ENCODE results near the gene JAKMIP2. TPM values are rescaled to one million over a fixed set of nuclear protein-coding genes. Genes with fewer than 3 reads are reported as not detected.

The JAKMIP2 gene
- total and polyA plus RNA-seq, 10 of the 15 experiments (the other 5 are each of a cell fraction or from before 2014, with no cell fraction given): 0.51 to 1.8 (median 0.89) TPM

DNA sequence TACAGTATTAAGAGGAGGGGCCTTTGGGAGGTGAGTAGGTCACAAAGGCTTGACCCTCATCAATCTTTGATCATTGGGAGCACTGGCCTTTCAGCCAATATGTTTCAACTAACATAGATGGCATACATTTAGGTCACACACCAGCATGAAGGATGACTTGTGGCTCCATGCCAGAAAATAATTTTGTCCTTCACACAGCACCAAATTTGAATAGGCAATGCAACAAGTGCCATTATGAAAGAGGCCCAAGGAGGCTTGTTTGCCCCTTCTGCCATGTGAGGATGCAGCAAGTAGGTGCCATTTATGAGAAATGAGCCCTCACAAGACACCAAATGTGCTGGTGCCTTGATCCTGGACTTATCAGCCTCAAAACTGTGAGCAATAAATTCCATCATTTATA lies 81.1 kb downstream of the JAKMIP2 start (continued):
- TF ChIP-seq, protein P1, sequence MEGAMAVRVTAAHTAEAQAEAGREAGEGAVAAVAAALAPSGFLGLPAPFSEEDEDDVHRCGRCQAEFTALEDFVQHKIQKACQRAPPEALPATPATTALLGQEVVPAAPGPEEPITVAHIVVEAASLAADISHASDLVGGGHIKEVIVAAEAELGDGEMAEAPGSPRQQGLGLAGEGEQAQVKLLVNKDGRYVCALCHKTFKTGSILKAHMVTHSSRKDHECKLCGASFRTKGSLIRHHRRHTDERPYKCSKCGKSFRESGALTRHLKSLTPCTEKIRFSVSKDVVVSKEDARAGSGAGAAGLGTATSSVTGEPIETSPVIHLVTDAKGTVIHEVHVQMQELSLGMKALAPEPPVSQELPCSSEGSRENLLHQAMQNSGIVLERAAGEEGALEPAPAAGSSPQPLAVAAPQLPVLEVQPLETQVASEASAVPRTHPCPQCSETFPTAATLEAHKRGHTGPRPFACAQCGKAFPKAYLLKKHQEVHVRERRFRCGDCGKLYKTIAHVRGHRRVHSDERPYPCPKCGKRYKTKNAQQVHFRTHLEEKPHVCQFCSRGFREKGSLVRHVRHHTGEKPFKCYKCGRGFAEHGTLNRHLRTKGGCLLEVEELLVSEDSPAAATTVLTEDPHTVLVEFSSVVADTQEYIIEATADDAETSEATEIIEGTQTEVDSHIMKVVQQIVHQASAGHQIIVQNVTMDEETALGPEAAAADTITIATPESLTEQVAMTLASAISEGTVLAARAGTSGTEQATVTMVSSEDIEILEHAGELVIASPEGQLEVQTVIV (IDR thresholded peaks at IDR 0.05; ENCODE audit: borderline replicate concordance, partially characterized antibody): no peak
- TF ChIP-seq, protein P2, sequence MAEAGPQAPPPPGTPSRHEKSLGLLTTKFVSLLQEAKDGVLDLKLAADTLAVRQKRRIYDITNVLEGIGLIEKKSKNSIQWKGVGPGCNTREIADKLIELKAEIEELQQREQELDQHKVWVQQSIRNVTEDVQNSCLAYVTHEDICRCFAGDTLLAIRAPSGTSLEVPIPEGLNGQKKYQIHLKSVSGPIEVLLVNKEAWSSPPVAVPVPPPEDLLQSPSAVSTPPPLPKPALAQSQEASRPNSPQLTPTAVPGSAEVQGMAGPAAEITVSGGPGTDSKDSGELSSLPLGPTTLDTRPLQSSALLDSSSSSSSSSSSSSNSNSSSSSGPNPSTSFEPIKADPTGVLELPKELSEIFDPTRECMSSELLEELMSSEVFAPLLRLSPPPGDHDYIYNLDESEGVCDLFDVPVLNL (IDR thresholded peaks at IDR 0.05; ENCODE audit: low read depth, low read length): no peak
- TF ChIP-seq, protein P3, sequence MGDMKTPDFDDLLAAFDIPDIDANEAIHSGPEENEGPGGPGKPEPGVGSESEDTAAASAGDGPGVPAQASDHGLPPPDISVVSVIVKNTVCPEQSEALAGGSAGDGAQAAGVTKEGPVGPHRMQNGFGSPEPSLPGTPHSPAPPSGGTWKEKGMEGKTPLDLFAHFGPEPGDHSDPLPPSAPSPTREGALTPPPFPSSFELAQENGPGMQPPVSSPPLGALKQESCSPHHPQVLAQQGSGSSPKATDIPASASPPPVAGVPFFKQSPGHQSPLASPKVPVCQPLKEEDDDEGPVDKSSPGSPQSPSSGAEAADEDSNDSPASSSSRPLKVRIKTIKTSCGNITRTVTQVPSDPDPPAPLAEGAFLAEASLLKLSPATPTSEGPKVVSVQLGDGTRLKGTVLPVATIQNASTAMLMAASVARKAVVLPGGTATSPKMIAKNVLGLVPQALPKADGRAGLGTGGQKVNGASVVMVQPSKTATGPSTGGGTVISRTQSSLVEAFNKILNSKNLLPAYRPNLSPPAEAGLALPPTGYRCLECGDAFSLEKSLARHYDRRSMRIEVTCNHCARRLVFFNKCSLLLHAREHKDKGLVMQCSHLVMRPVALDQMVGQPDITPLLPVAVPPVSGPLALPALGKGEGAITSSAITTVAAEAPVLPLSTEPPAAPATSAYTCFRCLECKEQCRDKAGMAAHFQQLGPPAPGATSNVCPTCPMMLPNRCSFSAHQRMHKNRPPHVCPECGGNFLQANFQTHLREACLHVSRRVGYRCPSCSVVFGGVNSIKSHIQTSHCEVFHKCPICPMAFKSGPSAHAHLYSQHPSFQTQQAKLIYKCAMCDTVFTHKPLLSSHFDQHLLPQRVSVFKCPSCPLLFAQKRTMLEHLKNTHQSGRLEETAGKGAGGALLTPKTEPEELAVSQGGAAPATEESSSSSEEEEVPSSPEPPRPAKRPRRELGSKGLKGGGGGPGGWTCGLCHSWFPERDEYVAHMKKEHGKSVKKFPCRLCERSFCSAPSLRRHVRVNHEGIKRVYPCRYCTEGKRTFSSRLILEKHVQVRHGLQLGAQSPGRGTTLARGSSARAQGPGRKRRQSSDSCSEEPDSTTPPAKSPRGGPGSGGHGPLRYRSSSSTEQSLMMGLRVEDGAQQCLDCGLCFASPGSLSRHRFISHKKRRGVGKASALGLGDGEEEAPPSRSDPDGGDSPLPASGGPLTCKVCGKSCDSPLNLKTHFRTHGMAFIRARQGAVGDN (IDR thresholded peaks at IDR 0.05): no peak
- TF ChIP-seq SRF (IDR thresholded peaks at IDR 0.05; ENCODE audit: low read depth in 2 of 2, low read length in 2 of 2) (no peak), CEBPB (IDR thresholded peaks at IDR 0.05; ENCODE audit: borderline replicate concordance in 1 of 2, low read depth in 2 of 2, low read length in 2 of 2) (no peak), POLR2A (IDR thresholded peaks at IDR 0.05; ENCODE audit: low read depth, low read length) (no peak)

Measured in GM12878 (cell line).